Stimulated activated CD4-positive, alpha-beta T cell treated with anti-CD3 and anti-CD28 coated beads, TNF-alpha, amount 100 ng/mL, for 48 hours (primary cell): ENCODE data around the gene JAML.

Source experiments
- DNase-seq, 3 donors: peaks; one replicate each; pipeline ENCODE4 v3.0.0-alpha.2; 2020; ENCODE audit warnings: low read depth in 3 of 3

JAML gene, protein sequence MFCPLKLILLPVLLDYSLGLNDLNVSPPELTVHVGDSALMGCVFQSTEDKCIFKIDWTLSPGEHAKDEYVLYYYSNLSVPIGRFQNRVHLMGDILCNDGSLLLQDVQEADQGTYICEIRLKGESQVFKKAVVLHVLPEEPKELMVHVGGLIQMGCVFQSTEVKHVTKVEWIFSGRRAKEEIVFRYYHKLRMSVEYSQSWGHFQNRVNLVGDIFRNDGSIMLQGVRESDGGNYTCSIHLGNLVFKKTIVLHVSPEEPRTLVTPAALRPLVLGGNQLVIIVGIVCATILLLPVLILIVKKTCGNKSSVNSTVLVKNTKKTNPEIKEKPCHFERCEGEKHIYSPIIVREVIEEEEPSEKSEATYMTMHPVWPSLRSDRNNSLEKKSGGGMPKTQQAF

DNA sequence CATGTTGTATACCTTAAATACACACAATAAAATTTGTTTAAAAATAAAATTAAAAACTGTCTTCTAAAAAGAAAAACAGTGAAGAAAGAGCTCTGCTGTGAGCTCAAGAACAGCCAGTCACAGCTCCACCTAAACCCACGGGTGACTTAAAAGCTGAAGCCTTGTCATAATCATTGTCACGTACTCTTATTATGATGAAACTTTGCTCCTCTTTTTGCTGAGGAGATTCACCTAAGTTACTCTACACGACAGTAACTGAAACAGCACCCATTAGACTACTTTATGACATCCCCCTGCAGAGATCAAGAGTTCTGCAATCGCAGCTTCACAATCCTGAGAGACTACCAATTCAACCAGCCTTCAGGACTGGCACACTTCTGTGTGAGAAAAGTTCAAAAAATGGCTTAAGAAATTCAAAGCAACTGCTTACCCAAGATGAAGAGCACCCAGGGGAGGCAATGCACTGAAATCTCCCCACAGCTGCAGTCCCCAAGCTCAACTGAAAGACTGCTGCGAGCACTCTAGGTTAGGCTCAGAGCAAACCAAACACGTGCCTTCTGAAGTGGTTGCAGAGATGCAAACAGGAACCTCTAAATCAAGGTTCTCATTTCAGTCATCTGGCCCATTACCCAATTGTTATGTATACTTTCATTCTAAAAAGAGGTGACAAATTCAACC, at the start of gene JAML:
Gene JAML, minus strand, starts transcription at position 501 of the 678 bp plus-strand sequence. CDS start 10,145 bp downstream, outside the sequence.
- DNase-seq: peak in 2 of 3 donors; percentile 45 to 58

DNA sequence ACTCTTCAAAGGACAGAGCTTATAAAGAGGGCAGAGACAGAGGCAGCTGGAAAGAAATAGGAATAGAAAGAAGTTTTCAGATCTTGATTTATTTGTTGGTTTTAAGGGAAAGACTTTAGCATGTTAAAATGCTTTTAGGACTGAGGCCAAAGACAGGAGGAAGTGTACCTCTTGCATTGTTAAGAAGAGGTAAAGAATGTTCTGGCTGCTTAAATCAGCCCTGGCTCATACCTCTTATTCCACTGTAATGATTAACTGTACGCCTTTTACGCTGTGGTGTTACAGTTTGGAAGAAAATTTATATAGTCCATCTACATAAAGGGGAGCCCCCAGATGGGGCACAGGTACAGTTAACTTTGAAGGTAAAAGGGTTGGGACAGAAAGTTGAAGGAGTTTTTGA, 49.4 kb upstream of the JAML start:
- no peak for DNase-seq

DNA sequence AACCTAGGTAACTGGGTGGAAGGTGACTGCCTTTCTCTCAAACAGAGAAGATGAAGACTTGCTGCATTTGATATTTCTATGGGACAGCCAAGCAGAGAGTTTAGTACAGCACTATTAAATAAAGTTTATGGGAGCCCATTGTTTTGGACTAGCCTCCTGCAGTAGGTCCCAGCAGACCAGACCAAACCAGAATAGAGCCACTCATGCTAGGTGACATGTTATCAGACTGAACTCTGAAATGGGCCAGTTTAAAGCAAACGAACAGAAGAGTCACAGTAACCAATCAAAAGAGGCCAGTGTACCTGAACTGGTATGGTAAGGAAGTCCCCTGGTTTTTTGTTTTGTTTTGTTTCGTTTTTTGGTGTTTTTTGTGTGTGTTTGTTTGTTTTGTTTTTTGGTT, 47.2 kb upstream of the JAML start:
- DNase-seq: no peak

DNA sequence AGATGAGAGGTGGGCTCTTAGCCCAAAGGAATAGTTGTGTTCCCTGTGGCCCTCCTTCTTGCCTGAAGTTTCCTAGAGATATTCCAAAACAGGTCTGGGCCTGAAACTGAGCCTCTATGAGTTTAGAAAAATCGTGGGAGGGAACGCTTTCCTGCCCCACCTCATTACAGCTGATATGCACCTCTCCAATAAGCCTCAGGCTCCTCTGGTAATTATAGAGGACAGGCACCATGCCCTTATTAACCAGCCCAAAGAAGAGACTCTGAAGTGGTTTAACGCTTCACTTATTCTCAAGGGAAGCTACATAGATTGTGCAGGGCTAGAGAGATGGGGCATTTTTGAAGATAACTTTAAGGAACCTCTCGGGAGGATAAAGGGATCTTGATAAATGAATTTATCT, 42.7 kb upstream of the JAML start:
- no peak for DNase-seq

DNA sequence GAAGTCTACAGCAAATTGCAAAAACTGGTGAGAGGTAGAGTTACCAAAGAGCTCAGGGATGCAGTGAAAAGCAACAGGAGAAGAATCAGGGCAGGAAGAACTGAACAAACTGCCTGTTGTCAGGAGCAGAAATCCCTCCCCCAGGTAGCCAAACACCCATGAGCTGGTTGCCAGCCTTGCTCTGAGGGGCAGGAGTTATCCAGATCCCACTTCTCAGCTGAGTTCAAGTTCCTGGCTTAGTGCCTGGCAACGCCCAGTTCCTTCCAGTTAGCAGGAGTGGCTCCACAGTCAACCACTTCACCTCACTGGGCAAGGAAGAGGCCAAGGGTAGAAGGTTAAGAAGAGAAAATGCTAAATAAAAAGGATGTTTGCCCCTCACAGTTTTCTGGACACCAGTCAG, 41.1 kb upstream of the JAML start:
- DNase-seq: no peak

DNA sequence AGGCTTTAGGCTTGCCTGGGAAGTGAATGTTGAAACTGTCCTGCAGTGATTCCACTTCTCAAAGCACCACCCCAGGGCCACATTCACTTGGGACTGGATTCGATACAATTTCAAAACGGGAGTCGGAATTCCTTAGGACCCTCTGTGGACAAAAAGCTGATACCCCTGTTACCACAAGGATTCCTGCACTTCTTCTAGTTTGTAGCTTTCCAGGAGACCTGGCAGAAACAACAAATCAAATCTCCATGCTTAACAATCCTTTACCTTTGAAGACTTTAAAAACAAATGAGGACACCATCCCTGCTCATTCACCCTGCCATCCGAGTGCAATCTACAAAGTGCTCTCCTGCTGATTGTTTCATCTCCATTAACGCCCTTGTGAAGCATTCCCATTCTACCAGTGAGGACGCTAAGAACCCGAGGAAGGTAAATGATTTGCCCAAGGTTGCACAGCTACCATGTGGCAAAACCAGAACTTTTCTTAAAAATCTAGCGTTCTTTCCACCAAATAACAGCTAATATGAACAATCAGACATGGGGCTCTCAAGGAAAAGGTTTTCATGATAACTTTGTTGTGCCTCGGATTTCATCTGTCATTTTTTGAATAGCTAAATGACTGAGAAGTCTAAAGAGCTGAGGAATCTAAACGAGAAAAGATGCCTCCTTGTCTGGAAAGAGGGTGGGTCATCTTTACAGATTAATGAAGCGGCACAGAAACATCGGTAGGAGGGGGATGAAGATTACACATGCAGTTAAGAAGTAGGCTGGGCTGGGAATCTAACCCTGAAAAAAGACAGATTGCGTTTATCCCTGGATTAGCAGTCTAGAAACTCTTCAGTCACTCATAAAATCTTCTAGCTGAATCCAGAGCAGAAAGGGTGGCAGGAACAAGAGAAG, 40.0 kb upstream of the JAML start:
- no peak for DNase-seq

DNA sequence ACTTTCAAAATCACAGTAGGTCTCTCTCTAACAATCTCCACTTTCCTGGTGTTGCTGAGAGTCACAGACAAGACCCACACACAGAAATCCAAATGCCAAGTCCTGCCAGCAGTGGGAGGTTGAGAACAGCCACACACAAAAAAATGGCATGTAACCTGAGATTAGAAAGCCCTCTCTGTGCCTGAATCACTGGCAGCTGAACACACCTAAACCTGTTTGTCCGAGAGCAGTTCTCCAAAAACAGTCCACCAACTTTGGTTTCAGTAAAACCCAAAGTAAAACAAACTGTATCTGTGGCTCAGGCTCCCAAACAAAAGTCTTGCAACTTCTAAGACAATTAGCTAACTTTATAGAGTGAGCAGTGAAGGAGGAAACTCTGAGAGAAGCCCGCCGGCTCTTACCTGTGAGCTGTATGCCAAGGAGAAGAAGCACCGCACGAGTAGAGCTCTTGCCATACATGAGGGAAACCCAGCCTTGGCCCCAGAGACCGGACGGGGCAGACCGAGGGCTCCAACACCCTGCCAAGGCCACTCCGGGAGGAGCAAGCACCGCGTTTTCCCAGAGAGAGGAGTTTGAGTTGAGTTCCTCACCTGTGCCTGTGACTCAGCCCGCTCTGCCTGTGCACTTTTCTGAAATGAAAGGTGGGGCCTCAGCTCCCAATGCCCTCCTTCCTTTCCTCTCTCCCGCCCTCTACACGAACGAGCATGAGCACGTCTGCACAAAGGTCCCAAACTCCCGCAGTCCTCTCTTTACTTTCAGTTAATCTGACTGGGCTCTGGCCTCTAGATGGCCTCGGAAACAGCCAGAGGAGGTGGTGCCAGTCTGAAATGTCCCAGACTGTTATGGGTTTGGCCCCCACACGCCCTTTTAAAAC, 39.1 kb upstream of the JAML start, which contains the start of gene MPZL2:
Gene MPZL2, minus strand, starts transcription at position 603 of the 874 bp plus-strand sequence. Its CDS starts 144 bp downstream, at position 459.
- DNase-seq: no peak

DNA sequence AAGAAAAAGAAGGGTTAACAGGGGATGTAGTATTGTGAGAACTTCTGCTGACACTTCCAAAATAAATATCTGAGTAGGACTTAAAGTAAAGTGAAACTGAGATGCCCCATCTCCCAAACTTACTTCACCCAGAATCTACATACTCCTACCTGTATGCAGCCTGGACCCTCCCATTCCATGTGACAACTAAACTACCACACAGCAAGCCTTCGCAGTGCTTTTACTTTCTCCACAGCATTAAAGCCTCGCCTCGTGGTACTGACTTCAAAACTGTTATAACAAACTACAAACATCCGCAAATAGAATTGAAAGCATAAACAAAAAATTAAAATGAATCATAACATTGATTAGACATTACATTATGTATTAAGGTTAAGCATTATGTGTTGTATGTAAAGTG, 38.3 kb upstream of the JAML start:
- no peak for DNase-seq

DNA sequence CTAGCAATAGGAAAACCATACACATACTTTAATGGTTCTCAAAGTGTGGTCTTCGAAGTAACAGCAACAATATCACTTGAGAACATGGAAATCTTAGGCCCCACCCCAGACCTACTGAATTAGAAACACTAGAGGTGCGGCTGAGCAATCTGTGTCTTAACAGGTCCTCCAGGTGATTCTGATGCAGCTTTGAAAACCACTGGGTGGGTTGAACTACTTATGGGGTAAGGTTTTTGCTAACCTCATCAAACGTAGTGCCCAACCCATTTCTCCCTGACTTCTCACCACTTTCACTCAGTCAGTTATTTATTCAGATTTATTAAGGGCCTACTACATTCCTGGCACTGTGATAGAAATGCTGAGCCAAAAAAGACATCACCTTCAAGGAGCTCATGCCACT, 35.5 kb upstream of the JAML start:
- no peak for DNase-seq

DNA sequence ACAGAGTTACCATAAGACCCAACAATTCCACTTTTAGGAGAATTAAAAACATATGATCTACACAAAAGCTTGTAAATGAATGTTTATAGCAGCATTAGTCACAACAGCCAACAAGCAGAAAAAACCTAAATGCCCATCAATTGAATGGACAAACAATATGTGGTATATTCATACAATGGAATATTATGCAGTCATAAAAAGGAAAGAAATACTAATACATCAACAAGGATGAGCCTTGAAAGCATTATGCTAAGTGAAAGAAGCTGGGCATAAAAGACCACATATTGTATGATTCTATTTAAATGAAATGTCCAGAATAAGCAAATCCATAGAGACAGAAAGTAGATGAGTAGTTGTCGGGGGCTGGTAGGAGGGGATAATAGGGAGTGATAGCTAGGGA, 34.3 kb upstream of the JAML start:
- no peak for DNase-seq

DNA sequence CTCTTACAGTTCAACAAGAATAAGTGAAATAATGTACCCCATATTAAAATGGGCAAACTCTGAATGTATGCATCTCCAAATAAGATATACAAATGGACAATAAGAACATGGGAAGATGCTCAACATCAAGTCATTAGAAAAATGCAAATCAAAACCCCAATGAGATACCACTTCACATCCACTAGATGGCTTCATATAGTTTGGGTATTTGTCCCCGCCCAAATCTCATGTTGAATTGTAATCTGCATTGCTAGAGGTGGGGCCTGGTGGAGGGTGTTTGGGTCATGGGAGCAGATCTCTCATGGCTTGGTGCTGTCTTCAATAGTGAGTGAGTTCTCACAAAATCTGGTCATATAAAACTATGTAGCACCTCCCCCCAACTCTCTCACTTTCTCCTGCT, 33.6 kb upstream of the JAML start:
- DNase-seq: no peak

DNA sequence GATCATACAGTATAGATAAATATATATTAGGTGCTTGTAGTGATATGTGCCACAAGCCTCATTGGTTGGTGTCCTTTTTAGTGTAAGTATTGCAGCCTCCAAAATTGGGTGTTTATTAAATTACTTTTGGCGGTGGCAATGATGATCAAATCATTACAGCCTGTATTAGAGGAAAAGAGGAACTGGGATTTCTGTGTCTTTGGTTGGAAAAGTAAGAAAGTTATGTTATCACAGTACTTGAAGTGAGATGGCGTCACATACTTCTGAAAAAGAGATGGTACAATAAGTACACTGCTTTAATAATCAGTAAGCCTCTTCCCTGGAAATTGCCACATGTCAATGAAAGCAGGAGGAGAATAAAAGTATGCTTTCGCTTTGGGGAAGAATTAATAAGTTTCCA, 27.9 kb upstream of the JAML start:
- no peak for DNase-seq

DNA sequence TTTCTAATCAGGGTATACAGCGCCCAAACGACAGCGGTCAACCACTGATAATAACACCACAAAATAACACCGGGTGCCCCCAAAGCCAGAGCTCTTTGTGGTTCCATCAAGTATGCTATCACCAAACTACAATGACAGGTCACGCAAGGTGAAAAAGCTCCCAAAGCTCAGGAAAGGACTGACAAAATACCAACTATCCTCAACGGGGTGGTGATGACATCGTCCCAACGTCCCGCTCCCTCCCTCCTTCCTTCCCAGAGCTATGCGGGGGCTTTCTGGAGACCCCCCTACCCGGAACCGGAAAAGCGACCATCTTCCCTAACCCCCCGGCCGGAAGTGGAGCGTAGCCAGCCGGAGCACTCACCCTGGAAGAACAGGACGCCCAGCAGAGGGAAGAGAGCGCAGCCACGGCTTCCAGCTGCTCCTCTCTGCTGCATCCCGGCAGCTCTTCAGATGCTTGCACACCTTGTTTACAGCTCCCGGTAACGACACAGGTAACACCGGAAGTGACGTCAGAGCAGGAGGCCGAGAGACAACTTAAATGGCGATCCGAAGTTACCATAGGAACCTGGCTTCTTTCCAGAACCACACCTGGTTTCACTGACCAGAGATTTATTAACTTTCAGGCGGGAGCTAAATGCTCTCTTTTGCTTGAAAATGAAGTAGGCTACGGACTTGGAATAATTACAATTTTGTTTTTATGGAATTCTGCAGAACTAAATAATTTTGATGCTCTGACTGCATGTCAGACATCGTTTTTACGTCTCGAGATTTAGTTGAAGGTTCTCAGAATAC, 27.2 kb upstream of the JAML start, which contains the start of gene MPZL3:
Gene MPZL3, minus strand, starts transcription at position 508 of the 795 bp plus-strand sequence. Its CDS starts 71 bp downstream, at position 437.
- peak; percentile 71 to 80 (median 74) for DNase-seq

DNA sequence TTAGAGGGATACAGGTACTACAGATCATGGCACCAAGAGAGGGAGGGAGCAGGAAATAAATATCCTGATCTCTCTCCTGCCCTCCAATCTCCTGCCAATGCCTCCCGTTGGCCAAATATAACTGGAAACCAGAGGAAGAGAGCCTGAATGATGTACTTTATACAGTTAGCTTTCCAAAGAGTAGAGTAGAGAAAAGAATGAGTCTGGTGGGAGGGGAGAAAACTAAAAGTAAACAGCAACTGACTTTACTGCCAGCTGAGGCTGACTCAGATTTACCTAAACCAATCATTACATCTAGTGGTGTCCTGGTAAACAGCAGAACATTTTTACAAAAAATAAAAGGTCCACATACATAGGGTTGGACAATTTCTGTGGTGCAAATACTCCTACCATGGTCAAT, 22.2 kb upstream of the JAML start:
- DNase-seq: no peak

DNA sequence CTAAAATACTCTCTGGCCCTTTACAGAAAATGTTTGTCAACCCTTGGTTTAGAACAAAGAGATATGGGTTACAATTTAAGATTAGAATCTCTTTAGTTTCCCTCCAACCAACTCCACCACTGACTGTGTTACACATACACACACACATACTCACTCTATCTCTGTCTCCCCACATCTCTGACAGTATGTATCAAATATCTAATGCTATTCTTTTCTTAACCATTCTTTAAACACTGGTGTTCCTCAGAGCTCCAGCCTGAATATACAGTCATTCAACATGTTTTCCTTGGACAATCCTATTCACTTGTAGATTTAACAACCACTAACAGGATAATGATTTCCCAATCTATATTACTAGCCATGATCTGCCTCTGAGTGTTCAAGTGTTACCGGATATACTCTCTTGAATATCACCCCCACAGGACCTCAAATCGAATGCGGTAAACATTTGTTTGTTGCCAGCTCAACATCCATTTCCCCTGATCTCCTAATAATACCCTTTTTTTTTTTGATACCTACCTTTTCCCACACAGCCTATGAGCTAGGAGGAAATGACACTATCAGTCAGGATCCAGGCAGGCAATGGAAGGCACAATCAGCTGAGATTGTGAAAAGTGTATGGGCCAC, 21.2 kb upstream of the JAML start:
- DNase-seq: no peak

DNA sequence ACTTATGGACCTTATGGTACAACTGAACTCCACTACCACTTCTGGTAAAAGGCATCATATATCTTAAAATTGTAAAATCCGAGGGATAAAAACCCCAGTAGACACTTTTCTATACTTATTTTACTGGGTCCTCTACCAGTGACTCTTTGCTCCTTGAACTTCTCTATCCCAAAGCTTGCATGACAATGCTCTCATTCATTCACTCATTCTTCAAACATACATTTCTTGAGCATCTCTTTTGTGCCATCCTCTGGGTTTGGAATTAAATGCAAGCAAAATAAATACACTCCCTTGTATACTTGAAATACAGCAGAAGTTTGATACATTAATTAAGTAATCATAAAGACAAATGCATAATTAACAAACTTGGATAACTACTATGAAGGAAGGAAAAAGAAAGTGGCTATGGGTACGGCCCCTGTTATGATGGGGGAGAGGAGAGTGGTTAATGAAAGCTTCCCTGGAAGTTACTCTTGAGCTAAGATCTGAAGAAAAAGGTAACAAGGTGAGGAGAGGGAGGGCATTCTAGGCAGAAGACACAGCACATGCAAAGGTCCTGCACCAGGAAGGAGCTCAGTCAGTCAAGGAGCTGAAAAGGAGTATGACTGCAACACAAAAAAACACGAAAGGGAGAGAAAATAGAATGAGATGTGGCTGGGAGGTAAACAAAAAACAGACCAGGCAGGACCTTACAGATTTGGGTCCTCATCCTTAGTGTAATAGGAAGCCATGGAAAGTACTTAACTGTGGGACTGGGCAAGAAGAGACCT, 19.4 kb upstream of the JAML start:
- DNase-seq: no peak

DNA sequence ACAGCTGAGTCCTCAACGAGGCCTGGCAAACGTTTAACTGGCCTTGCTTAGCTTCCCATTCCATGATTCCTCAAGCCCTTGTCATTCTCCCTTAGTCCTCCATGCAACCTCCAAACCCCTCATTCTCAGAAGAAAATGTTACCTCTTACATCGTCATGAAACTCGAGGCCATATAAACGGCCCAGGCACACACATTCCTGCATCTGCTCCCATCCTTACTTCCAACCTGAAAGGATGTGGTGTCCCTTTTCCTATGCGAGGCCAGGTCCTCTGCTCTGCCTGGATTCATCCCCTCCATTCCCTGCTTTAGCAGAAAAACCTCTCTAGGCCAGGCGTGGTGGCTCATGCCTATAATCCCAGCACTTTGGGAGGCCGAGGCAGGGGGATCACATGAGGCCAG, 18.4 kb upstream of the JAML start:
- DNase-seq: no peak

DNA sequence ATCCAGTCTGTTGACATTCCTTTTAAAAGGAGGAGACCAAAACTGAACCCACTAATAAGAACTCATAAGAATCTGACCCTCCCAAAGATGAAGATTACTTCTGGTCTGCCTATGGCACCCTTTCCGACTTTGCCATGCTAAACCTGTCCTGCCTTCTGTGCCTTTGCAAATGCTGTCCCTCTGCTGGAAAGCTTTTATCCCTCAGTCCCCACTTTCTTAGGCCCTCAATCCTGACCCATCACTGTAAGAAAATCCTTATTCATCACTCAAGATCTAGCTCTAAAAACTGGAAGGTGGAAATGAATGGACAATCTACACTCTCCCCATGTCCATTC, 16.9 kb upstream of the JAML start:
- no peak for DNase-seq
